K562 (cell line): Measurements from ENCODE around the gene LIFR.

Experiments used
- ATF2 ChIP-seq: sonication (generic); formaldehyde crosslinking; IDR thresholded peaks from 2 replicates; pipeline ENCODE4 v1.8.1; 2022; ENCODE audit warnings: missing genetic modification reagents
- BRCA1 ChIP-seq, 2 experiments: fragments of 450-650 bp in 1 of 2; sonication (generic) in 1 of 2; formaldehyde crosslinking in 1 of 2; IDR thresholded peaks; 2 replicates each; pipeline versions ENCODE4 v1.5.0 to v1.6.1; 2017 to 2020; ENCODE audit warnings: mild to moderate bottlenecking in 1 of 2, missing genetic modification reagents in 1 of 2
- EZH2 ChIP-seq: IDR thresholded peaks from 2 replicates; pipeline ENCODE4 v1.6.1; 2012; ENCODE audit warnings: low read depth, mild to moderate bottlenecking, inconsistent platforms, low read length, borderline replicate concordance
- RERE ChIP-seq: sonication (generic); formaldehyde crosslinking; IDR thresholded peaks from 2 replicates; pipeline ENCODE4 v1.8.0; 2023; ENCODE audit warnings: missing genetic modification reagents, mild to moderate bottlenecking, borderline replicate concordance
- REST ChIP-seq, 2 experiments: fragments of 450-650 bp; formaldehyde crosslinking in 1 of 2; IDR thresholded peaks; 2 replicates each; pipeline versions ENCODE4 v1.4.0 to v1.6.1; 2014 to 2020; ENCODE audit warnings: mild to moderate bottlenecking in 2 of 2, borderline replicate concordance in 1 of 2, low read depth in 1 of 2

GRCh38 chr5:38529955-38530646, 26.3 kb downstream of the LIFR start:
- TF ChIP-seq ATF2 (CRISPR knock-in tag) = no peak
- no peak for TF ChIP-seq RERE (CRISPR knock-in tag)
- TF ChIP-seq EZH2 = no peak
- TF ChIP-seq REST (IDR thresholded peaks at IDR 0.05; ENCODE audit: borderline replicate concordance) = no peak
- no peak for TF ChIP-seq REST (CRISPR knock-in tag; IDR thresholded peaks at IDR 0.05; ENCODE audit: low read depth)
- no peak for TF ChIP-seq BRCA1 (IDR thresholded peaks at IDR 0.05)
- TF ChIP-seq BRCA1 (CRISPR knock-in tag; IDR thresholded peaks at IDR 0.05) = no peak
